Measurements from ENCODE around the gene LASP1.
"Not testable (repeated sequence)": the region's sequence is repeated elsewhere in the genome, so short reads cannot be mapped to it uniquely, and the experiment has no call there.

LASP1 gene

GRCh38 chr17:38940404-38940803, 70.5 kb downstream of the LASP1 start:
- DNase-seq, result no peak

DNA sequence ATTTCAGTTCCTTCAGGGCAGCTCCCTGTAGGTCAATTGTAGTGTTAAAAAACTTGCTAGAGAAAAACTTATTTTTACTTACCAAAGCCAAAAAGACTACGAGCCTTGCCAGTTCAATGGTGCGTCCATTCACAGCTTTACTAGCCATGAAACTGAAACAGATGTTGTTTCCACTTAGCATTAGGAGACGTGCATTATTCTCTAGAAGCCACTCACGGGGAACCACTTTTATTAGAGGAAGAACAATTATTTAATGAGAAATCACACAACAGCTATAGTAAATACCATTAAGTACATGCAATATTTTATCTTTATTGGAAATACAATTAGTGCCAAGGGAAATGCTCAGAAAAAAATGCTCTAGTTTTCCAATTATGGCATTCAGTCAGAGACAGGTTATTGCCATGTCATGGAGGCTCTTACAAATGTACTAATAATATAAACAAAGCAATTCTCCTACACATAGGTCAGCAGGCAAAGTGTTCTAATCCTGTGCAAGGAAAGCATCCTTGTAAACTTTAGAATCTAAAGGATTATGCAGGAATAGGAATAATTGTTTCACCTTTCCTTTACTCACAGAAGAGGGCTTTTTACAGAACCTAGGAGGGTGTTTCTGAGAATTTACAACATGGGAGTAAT, 73.0 kb downstream of the LASP1 start:
- DNase-seq, result no peak

GRCh38 chr17:38943607-38944006, 73.7 kb downstream of the LASP1 start:
- DNase-seq, result no peak

- DNase-seq, result no peak
These were observed 77.3 kb downstream of the LASP1 start for GRCh38 chr17:38947189-38947588.

DNA sequence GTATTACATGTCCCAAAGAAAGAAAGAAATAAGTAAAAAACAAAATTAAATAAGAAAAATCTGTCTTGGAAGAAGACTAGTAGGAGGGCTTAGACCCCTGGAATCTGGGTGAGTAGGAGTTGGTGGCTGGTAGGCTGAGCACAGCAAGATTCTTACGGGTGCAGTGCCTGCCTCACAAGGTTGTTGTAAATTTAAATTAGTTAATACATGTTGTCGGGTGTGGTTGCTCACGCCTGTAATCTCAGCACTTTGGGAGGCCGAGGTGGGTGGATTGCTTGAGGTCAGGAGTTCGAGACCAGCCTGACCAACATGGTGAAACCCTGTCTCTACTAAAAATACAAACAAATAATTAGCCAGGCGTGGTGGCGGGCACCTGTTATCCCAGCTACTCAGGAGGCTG, 83.9 kb downstream of the LASP1 start:
- DNase-seq, result not testable (repeated sequence)

GRCh38 chr17:38958326-38958725, 88.5 kb downstream of the LASP1 start:
- DNase-seq, result no peak

- no peak for DNase-seq
These were observed 88.9 kb downstream of the LASP1 start for GRCh38 chr17:38958756-38959155.

DNA sequence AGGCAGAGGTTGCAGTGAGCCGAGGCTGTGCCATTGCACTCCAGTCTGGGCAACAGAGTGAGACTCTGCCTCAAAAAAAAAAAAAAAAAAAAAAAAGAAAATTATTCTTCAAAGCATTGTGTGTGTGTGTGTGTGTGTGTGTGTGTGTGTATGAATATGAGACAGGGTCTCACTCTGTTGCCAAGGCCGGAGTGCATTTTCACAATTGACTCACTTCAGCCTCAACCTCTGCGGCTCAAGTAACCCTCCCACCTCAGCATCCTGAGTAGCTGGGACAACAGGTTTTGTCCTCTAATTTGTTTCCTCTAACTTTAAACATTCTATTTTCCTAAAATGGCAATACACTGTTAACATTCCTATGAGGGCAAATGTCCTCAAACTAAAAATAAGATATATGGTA, 89.7 kb downstream of the LASP1 start:
- DNase-seq, result no peak

DNA sequence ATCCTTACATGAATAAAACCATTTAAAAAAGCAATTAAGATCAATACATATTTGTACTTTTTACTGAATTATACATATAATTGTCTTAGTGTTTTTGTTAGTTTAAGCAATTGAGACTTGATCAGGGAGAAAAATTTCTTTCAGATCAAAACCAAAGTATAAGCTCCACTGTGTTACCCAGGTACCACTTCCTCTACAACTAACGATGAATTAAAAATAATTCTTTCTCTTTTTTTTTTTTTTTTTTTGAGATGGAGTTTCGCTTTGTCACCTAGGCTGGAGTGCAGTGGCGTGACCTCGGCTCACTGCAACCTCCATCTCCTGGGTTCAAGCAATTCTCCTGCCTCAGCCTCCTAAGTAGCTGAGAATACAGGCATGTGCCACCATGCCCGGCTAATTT, 90.5 kb downstream of the LASP1 start:
- DNase-seq, result no peak

DNA sequence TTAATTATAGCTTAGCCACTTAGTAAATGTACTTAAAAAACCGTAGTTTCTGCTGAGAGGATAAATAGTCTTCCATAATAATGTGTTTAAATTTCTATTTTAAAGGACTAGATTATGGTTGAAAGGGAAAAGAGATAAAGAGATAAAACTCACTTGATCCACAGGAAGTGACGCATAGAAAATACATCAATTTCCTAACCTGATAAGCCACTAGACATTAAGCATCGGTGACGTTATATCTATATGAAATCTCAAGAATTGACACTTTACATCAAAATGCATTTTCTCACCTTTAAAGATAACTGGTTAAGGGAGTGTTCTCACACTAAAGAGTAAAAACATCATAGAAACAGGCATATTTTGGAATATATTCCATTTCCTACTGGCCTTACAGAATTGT, 91.6 kb downstream of the LASP1 start:
- DNase-seq, result no peak

- peak; percentile 94 for DNase-seq
These were observed 97.5 kb downstream of the LASP1 start, which contains the start of gene FBXO47 for GRCh38 chr17:38967290-38967738. Gene FBXO47, minus strand, starts transcription at chr17:38967403. Its CDS starts 4,378 bp downstream, at chr17:38963025.

- DNase-seq, result no peak
These were observed 99.4 kb downstream of the LASP1 start for GRCh38 chr17:38969281-38969680.

DNA sequence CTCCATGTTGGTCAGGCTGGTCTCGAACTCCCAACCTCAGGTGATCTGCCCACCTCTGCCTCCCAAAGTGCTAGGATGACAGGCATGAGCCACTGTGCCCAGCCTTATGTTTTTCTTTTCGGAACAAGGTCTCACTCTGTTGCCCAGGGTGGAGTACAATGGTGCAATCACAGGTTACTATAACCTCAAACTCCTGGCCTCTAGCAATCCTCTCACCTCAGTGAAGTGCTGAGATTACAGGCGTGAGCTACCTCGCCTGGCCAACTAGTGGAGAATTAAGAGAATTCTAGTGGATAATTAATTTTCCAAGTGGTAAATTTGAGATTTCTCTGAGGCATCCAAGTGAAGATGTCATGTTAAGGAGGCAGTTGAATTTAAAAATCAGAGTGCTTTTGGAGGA, 100.3 kb downstream of the LASP1 start:
- DNase-seq, result no peak

DNA sequence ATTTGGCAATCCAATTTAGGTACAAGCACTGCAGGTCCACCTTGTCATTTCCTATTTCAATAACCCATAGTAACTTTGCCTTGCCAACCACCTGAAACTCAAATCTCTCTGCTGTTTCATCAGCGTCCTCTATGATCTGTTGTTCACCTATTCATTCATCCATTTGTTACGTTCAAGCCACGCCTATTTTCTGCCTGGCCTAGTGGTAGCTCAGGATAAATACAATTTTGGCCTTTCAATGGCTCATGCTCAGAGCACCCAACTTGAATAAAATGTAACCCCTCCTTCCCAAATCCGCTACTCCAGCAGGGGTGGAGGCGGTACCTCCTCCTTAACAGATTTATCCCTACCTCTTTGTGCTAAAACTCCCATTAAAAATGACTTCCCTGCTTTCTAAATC, 100.9 kb downstream of the LASP1 start:
- no peak for DNase-seq

All from right hindlimb (tissue), 1 donor.